GM10266 (cell line): Measurements from ENCODE around the gene MIPEP.
A peak's percentile ranks its signal among the peaks of the same experiment; 100 is the strongest.

ENCODE experiments used
- DNase-seq: peaks from one replicate; pipeline ENCODE4 v3.0.0; 2012; ENCODE audit errors: extremely low spot score
- CTCF ChIP-seq: IDR thresholded peaks from 2 replicates; pipeline ENCODE4 v1.5.1; 2012; ENCODE audit warnings: mild to moderate bottlenecking, low read depth; ENCODE audit not compliant: control insufficient read depth, insufficient read depth; ENCODE audit errors: missing control alignments

The MIPEP gene

DNA sequence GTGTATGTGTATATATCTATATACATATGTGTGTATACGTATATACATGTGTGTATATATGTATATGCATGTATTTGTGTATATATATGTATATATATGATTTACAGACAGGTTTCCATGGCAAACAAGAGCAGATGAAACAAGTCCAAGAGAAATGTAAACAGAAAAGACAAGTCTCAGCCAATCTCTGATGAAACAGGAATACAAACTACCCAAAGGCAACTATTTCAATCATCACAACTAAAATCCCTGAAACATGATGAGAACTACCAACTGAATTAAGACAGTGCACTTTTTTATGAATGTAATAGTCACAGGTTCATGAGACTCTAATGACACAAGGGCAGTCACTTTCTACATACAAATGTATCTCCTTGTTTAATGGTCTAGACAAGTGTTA is 178.8 kb downstream of the MIPEP start:
- TF ChIP-seq CTCF: no peak
- DNase-seq: no peak

- DNase-seq: no peak
- TF ChIP-seq CTCF: peak; percentile 29
Measured at GRCh38 chr13:23709536-23709935, 179.7 kb downstream of the MIPEP start.

GRCh38 chr13:23707674-23708073 is 181.5 kb downstream of the MIPEP start:
- TF ChIP-seq CTCF: peak; percentile 37
- no peak for DNase-seq

DNA sequence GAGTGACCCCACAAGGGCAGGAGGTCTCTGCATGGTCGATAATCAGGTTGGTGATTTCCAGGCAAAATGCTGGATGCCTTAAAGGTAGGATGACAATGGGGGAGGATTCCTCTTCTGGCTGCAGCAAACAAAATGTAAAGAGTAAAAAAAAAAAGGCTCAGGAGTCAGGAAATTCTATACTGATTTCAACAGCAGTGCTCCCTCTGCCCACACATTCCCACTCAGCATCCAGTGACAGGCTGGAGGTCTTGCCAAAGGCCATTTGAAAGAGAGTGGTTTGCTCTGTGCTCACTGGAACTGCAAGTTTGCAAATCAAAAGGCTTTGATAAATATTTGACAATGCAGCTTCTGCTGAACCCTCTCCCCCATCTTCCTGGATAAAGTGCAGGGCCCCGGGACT is 183.6 kb downstream of the MIPEP start:
- TF ChIP-seq CTCF: no peak
- no peak for DNase-seq

GRCh38 chr13:23703246-23703860 is 185.8 kb downstream of the MIPEP start:
- TF ChIP-seq CTCF: no peak
- DNase-seq: no peak

- no peak for TF ChIP-seq CTCF
- no peak for DNase-seq
Measured at GRCh38 chr13:23701636-23702035, 187.6 kb downstream of the MIPEP start.

DNA sequence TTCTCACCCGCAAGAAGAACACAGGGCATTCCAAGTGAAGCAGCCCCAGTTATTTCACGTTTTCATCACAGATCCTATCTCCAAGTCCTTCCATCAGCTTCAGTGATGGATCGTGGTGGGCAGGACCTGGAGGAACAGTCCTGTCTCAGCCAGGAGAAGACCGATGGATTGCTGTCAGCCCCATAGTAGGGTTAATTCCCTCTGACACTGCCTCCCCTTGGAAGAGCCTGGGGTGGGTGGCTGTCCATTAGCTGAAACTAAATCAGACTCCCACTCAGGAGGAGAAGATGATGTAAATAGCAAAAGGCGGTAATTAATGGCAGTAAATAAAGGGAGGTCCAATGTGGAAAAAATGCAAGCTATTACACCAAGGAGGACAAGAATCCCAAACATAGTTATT is 188.0 kb downstream of the MIPEP start:
- TF ChIP-seq CTCF: no peak
- DNase-seq: no peak
